A549 (cell line): ENCODE measurements around the gene MYOD1. TPM values are rescaled to one million over a fixed set of nuclear protein-coding genes. Genes with fewer than 3 reads are reported as not detected.

ENCODE experiments used
- ATAC-seq, 2 experiments: fragments of 200-7000 bp in 1 of 2; fragments of >200 bp in 1 of 2; cut with Nextera tagmentation in 1 of 2; cut with Tn5 transposase in 1 of 2; 3 replicates each; pipeline versions ENCODE4 v1.8.0 to v1.9.1; 2018 to 2020; ENCODE audit warnings: mild to moderate bottlenecking in 1 of 2, moderate library complexity in 1 of 2
- CTCF ChIA-PET: fragments of 300-600 bp; sonication (Branson Sonifier 250); formaldehyde crosslinking; extraction: SDS; loops from one replicate; lab custom pipeline; 2021; ENCODE audit warnings: antibody characterized with exemption, inconsistent platforms; lab: Yijun Ruan, JAX
- POLR2A ChIA-PET: fragments of 350-600 bp; formaldehyde crosslinking; extraction: SDS; loops from one replicate; lab custom pipeline; 2021; ENCODE audit warnings: antibody characterized with exemption, inconsistent platforms; lab: Yijun Ruan, JAX
- DNase-seq, 2 experiments: peaks; one replicate each; pipeline versions ENCODE4 v3.0.0 to v3.0.0-alpha.2; 2011 to 2016; ENCODE audit warnings: low read depth in 1 of 2, low spot score in 1 of 2
- FAIRE-seq: peaks from 2 replicates; lab custom pipeline; 2011; peaks lifted over from hg19 to GRCh38; lab: Jason Lieb, UNC
- H3K27ac ChIP-seq, 2 experiments: fragments of >200 bp; sonication (Bioruptor Twin); formaldehyde crosslinking; 3 replicates each; pipeline ENCODE4 v1.5.1; 2016 to 2017
- H3K4me1 ChIP-seq: fragments of >200 bp; sonication (Bioruptor Twin); formaldehyde crosslinking; 3 replicates; pipeline ENCODE4 v1.6.1; 2016
- H3K4me2 ChIP-seq: fragments of >200 bp; sonication (Bioruptor Twin); formaldehyde crosslinking; 3 replicates; pipeline ENCODE4 v1.6.1; 2016
- H3K4me3 ChIP-seq: fragments of >200 bp; sonication (Bioruptor Twin); formaldehyde crosslinking; 3 replicates; pipeline ENCODE4 v1.5.1; 2016
- H3K9me3 ChIP-seq: fragments of >200 bp; sonication (Bioruptor Twin); formaldehyde crosslinking; 3 replicates; pipeline ENCODE4 v1.6.1; 2016
- BCL3 ChIP-seq: fragments of >200 bp; sonication (Bioruptor Twin); formaldehyde crosslinking; IDR thresholded peaks from 3 replicates; pipeline ENCODE4 v1.6.1; 2016
- CTCF ChIP-seq: fragments of >200 bp; sonication (Bioruptor Twin); formaldehyde crosslinking; IDR thresholded peaks from 3 replicates; pipeline ENCODE4 v1.5.1; 2016
- E2F6 ChIP-seq: IDR thresholded peaks from 2 replicates; pipeline ENCODE4 v1.6.1; 2012; ENCODE audit warnings: low read depth, borderline replicate concordance
- EP300 ChIP-seq, 2 experiments: fragments of >200 bp; sonication (Bioruptor Twin); formaldehyde crosslinking; IDR thresholded peaks; 2 replicates in 1 of 2; 3 replicates in 1 of 2; pipeline ENCODE4 v1.6.1; 2016 to 2017
- FOSL2 ChIP-seq, 2 experiments: fragments of 450-650 bp in 1 of 2; fragments of >200 bp in 1 of 2; sonication (Bioruptor Twin) in 1 of 2; formaldehyde crosslinking; IDR thresholded peaks; 2 replicates each; pipeline versions ENCODE4 v1.5.0 to v1.6.1; 2016 to 2020; ENCODE audit warnings: mild to moderate bottlenecking in 1 of 2, moderate library complexity in 1 of 2
- HOXB5 ChIP-seq: fragments of 250-450 bp; sonication (Bioruptor Pico); IDR thresholded peaks from 2 replicates; pipeline ENCODE4 v1.5.0; 2020; ENCODE audit warnings: mild to moderate bottlenecking, moderate library complexity
- MAZ ChIP-seq: fragments of 150-350 bp; IDR thresholded peaks from 2 replicates; pipeline ENCODE4 v1.6.1; 2014; ENCODE audit warnings: antibody characterized with exemption, low read depth, low read length, borderline replicate concordance
- MYC ChIP-seq: IDR thresholded peaks from 2 replicates; pipeline ENCODE4 v1.6.1; 2012; ENCODE audit warnings: mild to moderate bottlenecking, inconsistent platforms, low read length, improper control_type of control experiment, borderline replicate concordance
- RAD21 ChIP-seq, 2 experiments: fragments of >200 bp in 1 of 2; sonication (Bioruptor Twin) in 1 of 2; formaldehyde crosslinking in 1 of 2; IDR thresholded peaks in 1 of 2; conservative IDR thresholded peaks in 1 of 2; 2 replicates in 1 of 2; 3 replicates in 1 of 2; pipeline ENCODE4 v1.6.1; 2012 to 2018; ENCODE audit warnings: inconsistent platforms in 1 of 2
- SMC3 ChIP-seq: fragments of >200 bp; sonication (Bioruptor Twin); formaldehyde crosslinking; IDR thresholded peaks from 3 replicates; pipeline ENCODE4 v1.6.1; 2018; ENCODE audit warnings: inconsistent platforms
- SREBF2 ChIP-seq: fragments of 450-650 bp; IDR thresholded peaks from 2 replicates; pipeline ENCODE4 v1.6.1; 2014; ENCODE audit warnings: mild to moderate bottlenecking, moderate library complexity
- WGBS: methylation state at CpG from one replicate; pipeline ENCODE4 v1.1.6; 2017; ENCODE audit errors: missing lambda C conversion rate; 5-methylcytosine and 5-hydroxymethylcytosine counted together
- polyA plus RNA-seq, 4 experiments: library from polyadenylated mRNA; depleted of rRNA in 3 of 4; stranded (reverse); fragments of >200 nt; fragmentation: RNase III in 1 of 4; extraction: RNeasy Plus Mini Kit Qiagen cat#74134 plus additional on column Dnase treatment in 1 of 4; gene quantifications; 2 replicates in 3 of 4; 3 replicates in 1 of 4; pipeline ENCODE4 v1.2.3, GENCODE V29; 2011 to 2017

MYOD1 gene
- polyA plus RNA-seq, 2 of the 4 experiments (the other 2 are of a cell fraction) = not detected

GRCh38 chr11:17755891-17756290 lies 36.5 kb downstream of the MYOD1 start:
- FAIRE-seq (no peak), ATAC-seq (no peak), DNase-seq (no peak)
- no peaks in the 10 kb centered on the region for H3K9me3 ChIP-seq
- ChIA-PET POLR2A (no interaction called here), CTCF (interaction anchor here (1.1 to 2.0 kb wide), 2 partner anchors 9 to 25 kb away, joined by 4 to 10 read pairs; no protein-coding TSS in a partner anchor)
- no peak overlapping the region for H3K4me3 ChIP-seq
- no peak for TF ChIP-seq BCL3
- no peak for TF ChIP-seq SREBF2
- no peak overlapping the region for H3K4me2 ChIP-seq
- H3K4me1 ChIP-seq = no peaks in the 10 kb centered on the region
- H3K27ac ChIP-seq = no peak overlapping the region
- WGBS = 15% methylated on average over 3 of the region's 3 CpGs

- ATAC-seq (peak; percentile 75 to 96; a peak in 5 of 6 replicates), DNase-seq (peak; percentile 57), FAIRE-seq (no peak)
- H3K9me3 ChIP-seq = no peaks in the 10 kb centered on the region
- no peak overlapping the region for H3K27ac ChIP-seq
- H3K4me2 ChIP-seq = no peak overlapping the region
- H3K4me3 ChIP-seq = no peak overlapping the region
- 45% methylated on average over 18 of the region's 23 CpGs for WGBS
- ChIA-PET CTCF (interaction anchor here (0.6 to 4.7 kb wide), 6 partner anchors 8 to 219 kb away, joined by 3 to 41 read pairs (median 6); no protein-coding TSS in a partner anchor), POLR2A (no interaction called here)
- TF ChIP-seq CTCF = peak; percentile 39
- no peak for TF ChIP-seq FOSL2 (IDR thresholded peaks at IDR 0.05)
- 0 out of 2 replicates have a peak, but pooled peaks have one; percentile 32 for TF ChIP-seq FOSL2 (CRISPR knock-in tag; IDR thresholded peaks at IDR 0.05)
- peak; percentile 58 to 74 for TF ChIP-seq RAD21 (conservative IDR thresholded peaks at IDR 0.05 in 1 of 2, IDR thresholded peaks at IDR 0.05 in 1 of 2)
- TF ChIP-seq E2F6 = no peak
- TF ChIP-seq SMC3 = peak; percentile 29; the same call in 1 of the 3 replicates
- TF ChIP-seq HOXB5 (CRISPR knock-in tag) = no peak
- TF ChIP-seq EP300 (IDR thresholded peaks at IDR 0.05) = no peak
- H3K4me1 ChIP-seq = no peaks in the 10 kb centered on the region
Observed at GRCh38 chr11:17760102-17761029, 41.0 kb downstream of the MYOD1 start.

GRCh38 chr11:17762309-17762974 lies 43.1 kb downstream of the MYOD1 start:
- no peaks in the 10 kb centered on the region for H3K9me3 ChIP-seq
- CTCF ChIA-PET = interaction anchor here (1.9 to 4.7 kb wide), 3 partner anchors 10 to 217 kb away, joined by 9 to 41 read pairs (median 17); no protein-coding TSS in a partner anchor
- H3K4me2 ChIP-seq = no peak overlapping the region
- FAIRE-seq = no peak
- no peaks in the 10 kb centered on the region for H3K4me1 ChIP-seq
- POLR2A ChIA-PET = no interaction called here
- TF ChIP-seq MYC = no peak
- TF ChIP-seq SREBF2 = no peak
- no peak for TF ChIP-seq MAZ
- TF ChIP-seq, all 56 proteins: peak for 0
- H3K27ac ChIP-seq = no peak overlapping the region
- 63% methylated on average over 17 of the region's 17 CpGs for WGBS
- DNase-seq (no peak), ATAC-seq (peak in 1 of 2 experiments; percentile 14; a peak in 1 of 6 replicates)
- no peak overlapping the region for H3K4me3 ChIP-seq
